GM23338 (cell line): Measurements from ENCODE around the gene LRRC37B. TPM values are rescaled to one million over a fixed set of nuclear protein-coding genes. Genes with fewer than 3 reads are reported as not detected.

ENCODE experiments used
- ATAC-seq: fragments of 200-7000 bp; cut with Tn5 transposase; 3 replicates; pipeline ENCODE4 v1.9.1; 2020
- DNase-seq: peaks from one replicate; pipeline ENCODE4 v3.0.0-alpha.2; 2015; ENCODE audit warnings: low spot score
- H2AFZ ChIP-seq: fragments of 200-600 bp; sonication (generic); 2 replicates; pipeline ENCODE4 v1.8.0; 2016; ENCODE audit warnings: antibody characterized with exemption, mild to moderate bottlenecking, moderate library complexity
- H3F3A ChIP-seq: fragments of 200-600 bp; sonication (generic); replicated peaks from 2 replicates; pipeline ENCODE4 v1.8.0; 2017; ENCODE audit warnings: antibody characterized with exemption, mixed run types, low read depth
- H3K27ac ChIP-seq: fragments of 200-600 bp; sonication (generic); 2 replicates; pipeline ENCODE4 v1.6.1; 2016; ENCODE audit warnings: low read depth
- H3K27me3 ChIP-seq: fragments of 200-600 bp; sonication (generic); 2 replicates; pipeline ENCODE4 v1.8.0; 2016; ENCODE audit warnings: mild to moderate bottlenecking, mixed run types, moderate library complexity; ENCODE audit not compliant: insufficient read depth
- H3K36me3 ChIP-seq: fragments of 200-600 bp; sonication (generic); 2 replicates; pipeline ENCODE4 v1.8.0; 2016; ENCODE audit warnings: mild to moderate bottlenecking; ENCODE audit not compliant: insufficient read depth
- H3K4me1 ChIP-seq: fragments of 200-600 bp; sonication (generic); 2 replicates; pipeline ENCODE4 v1.8.0; 2016; ENCODE audit warnings: mild to moderate bottlenecking, moderate library complexity; ENCODE audit not compliant: insufficient read depth
- H3K4me2 ChIP-seq: fragments of 200-600 bp; sonication (generic); 2 replicates; pipeline ENCODE4 v1.7.1; 2017; ENCODE audit warnings: mixed run types
- H3K4me3 ChIP-seq: fragments of 200-600 bp; sonication (generic); 2 replicates; pipeline ENCODE4 v1.6.1; 2016; ENCODE audit warnings: mixed run types
- H3K79me2 ChIP-seq: fragments of 200-600 bp; sonication (generic); replicated peaks from 2 replicates; pipeline ENCODE4 v1.8.0; 2017; ENCODE audit warnings: mild to moderate bottlenecking; ENCODE audit not compliant: insufficient read depth
- H3K9me2 ChIP-seq: fragments of 200-600 bp; sonication (generic); 2 replicates; pipeline ENCODE4 v1.8.0; 2017; ENCODE audit not compliant: insufficient read depth
- H4K20me1 ChIP-seq: fragments of 200-600 bp; sonication (generic); replicated peaks from 2 replicates; pipeline ENCODE4 v1.8.0; 2017; ENCODE audit warnings: mild to moderate bottlenecking; ENCODE audit not compliant: insufficient read depth
- H3K27ac Mint-ChIP-seq: 2 replicates; pipeline ENCODE4 v1.8.0; 2020; ENCODE audit warnings: inconsistent platforms, mild to moderate bottlenecking, moderate library complexity, mixed read lengths
- H3K27me3 Mint-ChIP-seq: 3 replicates; pipeline ENCODE4 v1.8.0; 2022; ENCODE audit warnings: low read depth, mild to moderate bottlenecking, moderate library complexity, mixed read lengths, inconsistent platforms; ENCODE audit not compliant: insufficient read depth, poor library complexity
- H3K36me3 Mint-ChIP-seq: 3 replicates; pipeline ENCODE4 v1.8.0; 2021; ENCODE audit warnings: low read depth, mild to moderate bottlenecking, inconsistent platforms, moderate library complexity, mixed read lengths
- H3K4me1 Mint-ChIP-seq: 3 replicates; pipeline ENCODE4 v1.8.0; 2020; ENCODE audit warnings: mild to moderate bottlenecking, inconsistent platforms, mixed read lengths
- H3K4me3 Mint-ChIP-seq: 3 replicates; pipeline ENCODE4 v1.8.0; 2021; ENCODE audit warnings: moderate library complexity, mild to moderate bottlenecking, inconsistent platforms, mixed read lengths
- H3K9me3 Mint-ChIP-seq: 3 replicates; pipeline ENCODE4 v1.8.0; 2020; ENCODE audit warnings: moderate library complexity, mild to moderate bottlenecking, inconsistent platforms, mixed read lengths
- CREB1 ChIP-seq: fragments of 250-450 bp; sonication (Bioruptor Pico); IDR thresholded peaks from 2 replicates; pipeline ENCODE4 v1.5.0; 2020; ENCODE audit warnings: low read depth, mild to moderate bottlenecking, moderate library complexity
- EZH2 ChIP-seq: fragments of 200-600 bp; sonication (generic); IDR thresholded peaks from one replicate; pipeline ENCODE4 v1.8.0; 2017; ENCODE audit warnings: antibody characterized with exemption, mild to moderate bottlenecking, low read depth; ENCODE audit not compliant: unreplicated experiment
- EZH2phosphoT487 ChIP-seq: fragments of 200-600 bp; sonication (generic); IDR thresholded peaks from one replicate; pipeline ENCODE4 v1.8.1; 2018; ENCODE audit warnings: antibody characterized with exemption; ENCODE audit not compliant: unreplicated experiment
- JUNB ChIP-seq: IDR thresholded peaks from one replicate; pipeline ENCODE4 v1.6.1; 2016; ENCODE audit warnings: antibody characterized with exemption; ENCODE audit not compliant: unreplicated experiment
- NANOG ChIP-seq: IDR thresholded peaks from 2 replicates; pipeline ENCODE4 v1.6.1; 2016; ENCODE audit warnings: antibody characterized with exemption, borderline replicate concordance
- POLR2AphosphoS5 ChIP-seq: IDR thresholded peaks from 2 replicates; pipeline ENCODE4 v1.6.1; 2016; ENCODE audit warnings: antibody characterized with exemption, low read depth
- STAT1 ChIP-seq: IDR thresholded peaks from one replicate; pipeline ENCODE4 v1.6.1; 2016; ENCODE audit warnings: antibody characterized with exemption; ENCODE audit not compliant: unreplicated experiment
- ZNF114 ChIP-seq: fragments of 250-450 bp; sonication (Bioruptor Pico); IDR thresholded peaks from 2 replicates; pipeline ENCODE4 v1.5.0; 2020; ENCODE audit warnings: mild to moderate bottlenecking, moderate library complexity
- ZNF331 ChIP-seq: fragments of 250-450 bp; sonication (Bioruptor Pico); IDR thresholded peaks from 2 replicates; pipeline ENCODE4 v1.5.0; 2020; ENCODE audit warnings: low read depth, mild to moderate bottlenecking, moderate library complexity
- polyA plus RNA-seq: library from polyadenylated mRNA; unstranded; fragments of >200 nt; fragmentation: Nextera tagmentation; extraction: Ambion mirVana; gene quantifications from 2 replicates; pipeline ENCODE4 v1.2.1, GENCODE V29; 2016
- total RNA-seq: library from RNA; depleted of rRNA; stranded (reverse); fragments of >200 nt; shearing (Covaris generic); gene quantifications from 2 replicates; pipeline ENCODE4 v1.2.3, GENCODE V29; 2014
- TF ChIP-seq, protein P1 (sequence below): IDR thresholded peaks from one replicate; pipeline ENCODE4 v1.6.1; 2018; ENCODE audit warnings: antibody characterized with exemption; ENCODE audit not compliant: unreplicated experiment
- TF ChIP-seq, protein P2 (sequence below): fragments of 250-450 bp; sonication (Bioruptor Pico); IDR thresholded peaks from 2 replicates; pipeline ENCODE4 v1.5.0; 2020; ENCODE audit warnings: mild to moderate bottlenecking, moderate library complexity
- TF ChIP-seq, protein P3 (sequence below): IDR thresholded peaks from 2 replicates; pipeline ENCODE4 v1.6.1; 2016; ENCODE audit warnings: antibody characterized with exemption
- TF ChIP-seq, protein P4 (sequence below), 2 experiments: fragments of 200-600 bp in 1 of 2; sonication (generic) in 1 of 2; conservative IDR thresholded peaks; 2 replicates each; pipeline versions ENCODE4 v1.5.1 to v1.6.1; 2016 to 2017; ENCODE audit warnings: antibody characterized with exemption in 2 of 2, low read depth in 2 of 2, mild to moderate bottlenecking in 2 of 2, moderate library complexity in 1 of 2

LRRC37B gene
- total and polyA plus RNA-seq, 2 experiments from 2014 or later, result 21.4 to 24.3 TPM

DNA sequence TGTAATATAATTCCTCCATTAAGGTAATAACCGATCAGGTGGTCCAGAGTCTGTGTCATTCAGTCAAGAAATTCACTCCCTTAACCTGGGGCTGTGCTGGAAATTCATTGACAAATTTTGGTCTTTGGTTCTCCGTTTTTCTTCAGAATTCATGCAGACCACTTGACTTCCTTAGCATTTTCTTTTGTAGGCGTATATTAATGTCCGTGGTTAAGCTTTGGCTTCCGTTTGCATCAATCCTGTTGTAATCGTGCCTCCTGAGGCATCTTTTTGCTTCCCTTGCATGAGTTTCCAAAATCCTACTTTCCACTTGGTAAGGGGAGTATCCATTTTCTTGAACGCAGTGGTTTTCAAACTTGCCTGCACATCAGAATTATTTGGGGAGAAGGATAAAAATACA is 9.0 kb downstream of the LRRC37B start:
- peaks cover 74% of the 10 kb centered on the region for H3K79me2 ChIP-seq
- H3K9me2 ChIP-seq, result no peaks in the 10 kb centered on the region

More for the DNA sequence above, 9.0 kb downstream of the LRRC37B start:
- Histone ChIP-seq H3K36me3 (no peaks in the 10 kb centered on the region), H3K4me1 (peaks cover 4% of the 10 kb centered on the region), H3K4me3 (no peak overlapping the region), H3K27me3 (no peaks in the 10 kb centered on the region), H4K20me1 (peaks cover 25% of the 10 kb centered on the region), H3F3A (no peaks in the 10 kb centered on the region), H3K4me2 (no peak overlapping the region), H2AFZ (no peak overlapping the region), H3K27ac (peak overlapping the region; percentile 52; the same call in 1 of the 2 replicates)
- DNase-seq, result no peak
- Mint-ChIP-seq H3K4me1 (peaks cover 2% of the 10 kb centered on the region; the same call in 2 of the 3 replicates), H3K27ac (0 out of 2 replicates have a peak overlapping the region, but pooled peaks have one; percentile 1), H3K9me3 (no peaks in the 10 kb centered on the region), H3K27me3 (no peaks in the 10 kb centered on the region), H3K36me3 (peaks cover 10% of the 10 kb centered on the region), H3K4me3 (no peak overlapping the region)
- ATAC-seq, result no peak
- TF ChIP-seq, protein P1, sequence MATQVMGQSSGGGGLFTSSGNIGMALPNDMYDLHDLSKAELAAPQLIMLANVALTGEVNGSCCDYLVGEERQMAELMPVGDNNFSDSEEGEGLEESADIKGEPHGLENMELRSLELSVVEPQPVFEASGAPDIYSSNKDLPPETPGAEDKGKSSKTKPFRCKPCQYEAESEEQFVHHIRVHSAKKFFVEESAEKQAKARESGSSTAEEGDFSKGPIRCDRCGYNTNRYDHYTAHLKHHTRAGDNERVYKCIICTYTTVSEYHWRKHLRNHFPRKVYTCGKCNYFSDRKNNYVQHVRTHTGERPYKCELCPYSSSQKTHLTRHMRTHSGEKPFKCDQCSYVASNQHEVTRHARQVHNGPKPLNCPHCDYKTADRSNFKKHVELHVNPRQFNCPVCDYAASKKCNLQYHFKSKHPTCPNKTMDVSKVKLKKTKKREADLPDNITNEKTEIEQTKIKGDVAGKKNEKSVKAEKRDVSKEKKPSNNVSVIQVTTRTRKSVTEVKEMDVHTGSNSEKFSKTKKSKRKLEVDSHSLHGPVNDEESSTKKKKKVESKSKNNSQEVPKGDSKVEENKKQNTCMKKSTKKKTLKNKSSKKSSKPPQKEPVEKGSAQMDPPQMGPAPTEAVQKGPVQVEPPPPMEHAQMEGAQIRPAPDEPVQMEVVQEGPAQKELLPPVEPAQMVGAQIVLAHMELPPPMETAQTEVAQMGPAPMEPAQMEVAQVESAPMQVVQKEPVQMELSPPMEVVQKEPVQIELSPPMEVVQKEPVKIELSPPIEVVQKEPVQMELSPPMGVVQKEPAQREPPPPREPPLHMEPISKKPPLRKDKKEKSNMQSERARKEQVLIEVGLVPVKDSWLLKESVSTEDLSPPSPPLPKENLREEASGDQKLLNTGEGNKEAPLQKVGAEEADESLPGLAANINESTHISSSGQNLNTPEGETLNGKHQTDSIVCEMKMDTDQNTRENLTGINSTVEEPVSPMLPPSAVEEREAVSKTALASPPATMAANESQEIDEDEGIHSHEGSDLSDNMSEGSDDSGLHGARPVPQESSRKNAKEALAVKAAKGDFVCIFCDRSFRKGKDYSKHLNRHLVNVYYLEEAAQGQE, result no peak
- TF ChIP-seq, protein P2, sequence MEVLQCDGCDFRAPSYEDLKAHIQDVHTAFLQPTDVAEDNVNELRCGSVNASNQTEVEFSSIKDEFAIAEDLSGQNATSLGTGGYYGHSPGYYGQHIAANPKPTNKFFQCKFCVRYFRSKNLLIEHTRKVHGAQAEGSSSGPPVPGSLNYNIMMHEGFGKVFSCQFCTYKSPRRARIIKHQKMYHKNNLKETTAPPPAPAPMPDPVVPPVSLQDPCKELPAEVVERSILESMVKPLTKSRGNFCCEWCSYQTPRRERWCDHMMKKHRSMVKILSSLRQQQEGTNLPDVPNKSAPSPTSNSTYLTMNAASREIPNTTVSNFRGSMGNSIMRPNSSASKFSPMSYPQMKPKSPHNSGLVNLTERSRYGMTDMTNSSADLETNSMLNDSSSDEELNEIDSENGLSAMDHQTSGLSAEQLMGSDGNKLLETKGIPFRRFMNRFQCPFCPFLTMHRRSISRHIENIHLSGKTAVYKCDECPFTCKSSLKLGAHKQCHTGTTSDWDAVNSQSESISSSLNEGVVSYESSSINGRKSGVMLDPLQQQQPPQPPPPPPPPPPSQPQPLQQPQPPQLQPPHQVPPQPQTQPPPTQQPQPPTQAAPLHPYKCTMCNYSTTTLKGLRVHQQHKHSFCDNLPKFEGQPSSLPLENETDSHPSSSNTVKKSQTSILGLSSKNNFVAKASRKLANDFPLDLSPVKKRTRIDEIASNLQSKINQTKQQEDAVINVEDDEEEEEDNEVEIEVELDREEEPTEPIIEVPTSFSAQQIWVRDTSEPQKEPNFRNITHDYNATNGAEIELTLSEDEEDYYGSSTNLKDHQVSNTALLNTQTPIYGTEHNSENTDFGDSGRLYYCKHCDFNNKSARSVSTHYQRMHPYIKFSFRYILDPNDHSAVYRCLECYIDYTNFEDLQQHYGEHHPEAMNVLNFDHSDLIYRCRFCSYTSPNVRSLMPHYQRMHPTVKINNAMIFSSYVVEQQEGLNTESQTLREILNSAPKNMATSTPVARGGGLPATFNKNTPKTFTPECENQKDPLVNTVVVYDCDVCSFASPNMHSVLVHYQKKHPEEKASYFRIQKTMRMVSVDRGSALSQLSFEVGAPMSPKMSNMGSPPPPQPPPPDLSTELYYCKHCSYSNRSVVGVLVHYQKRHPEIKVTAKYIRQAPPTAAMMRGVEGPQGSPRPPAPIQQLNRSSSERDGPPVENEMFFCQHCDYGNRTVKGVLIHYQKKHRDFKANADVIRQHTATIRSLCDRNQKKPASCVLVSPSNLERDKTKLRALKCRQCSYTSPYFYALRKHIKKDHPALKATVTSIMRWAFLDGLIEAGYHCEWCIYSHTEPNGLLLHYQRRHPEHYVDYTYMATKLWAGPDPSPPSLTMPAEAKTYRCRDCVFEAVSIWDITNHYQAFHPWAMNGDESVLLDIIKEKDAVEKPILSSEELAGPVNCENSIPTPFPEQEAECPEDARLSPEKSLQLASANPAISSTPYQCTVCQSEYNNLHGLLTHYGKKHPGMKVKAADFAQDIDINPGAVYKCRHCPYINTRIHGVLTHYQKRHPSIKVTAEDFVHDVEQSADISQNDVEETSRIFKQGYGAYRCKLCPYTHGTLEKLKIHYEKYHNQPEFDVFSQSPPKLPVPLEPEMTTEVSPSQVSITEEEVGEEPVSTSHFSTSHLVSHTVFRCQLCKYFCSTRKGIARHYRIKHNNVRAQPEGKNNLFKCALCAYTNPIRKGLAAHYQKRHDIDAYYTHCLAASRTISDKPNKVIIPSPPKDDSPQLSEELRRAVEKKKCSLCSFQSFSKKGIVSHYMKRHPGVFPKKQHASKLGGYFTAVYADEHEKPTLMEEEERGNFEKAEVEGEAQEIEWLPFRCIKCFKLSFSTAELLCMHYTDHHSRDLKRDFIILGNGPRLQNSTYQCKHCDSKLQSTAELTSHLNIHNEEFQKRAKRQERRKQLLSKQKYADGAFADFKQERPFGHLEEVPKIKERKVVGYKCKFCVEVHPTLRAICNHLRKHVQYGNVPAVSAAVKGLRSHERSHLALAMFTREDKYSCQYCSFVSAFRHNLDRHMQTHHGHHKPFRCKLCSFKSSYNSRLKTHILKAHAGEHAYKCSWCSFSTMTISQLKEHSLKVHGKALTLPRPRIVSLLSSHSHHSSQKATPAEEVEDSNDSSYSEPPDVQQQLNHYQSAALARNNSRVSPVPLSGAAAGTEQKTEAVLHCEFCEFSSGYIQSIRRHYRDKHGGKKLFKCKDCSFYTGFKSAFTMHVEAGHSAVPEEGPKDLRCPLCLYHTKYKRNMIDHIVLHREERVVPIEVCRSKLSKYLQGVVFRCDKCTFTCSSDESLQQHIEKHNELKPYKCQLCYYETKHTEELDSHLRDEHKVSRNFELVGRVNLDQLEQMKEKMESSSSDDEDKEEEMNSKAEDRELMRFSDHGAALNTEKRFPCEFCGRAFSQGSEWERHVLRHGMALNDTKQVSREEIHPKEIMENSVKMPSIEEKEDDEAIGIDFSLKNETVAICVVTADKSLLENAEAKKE (CRISPR knock-in tag), result no peak
- TF ChIP-seq STAT1 (no peak), JUNB (no peak), CREB1 (CRISPR knock-in tag) (no peak), EZH2 (no peak), EZH2phosphoT487 (no peak), ZNF114 (CRISPR knock-in tag) (no peak), NANOG (no peak), ZNF331 (no peak), POLR2AphosphoS5 (no peak)
- TF ChIP-seq, protein P3, sequence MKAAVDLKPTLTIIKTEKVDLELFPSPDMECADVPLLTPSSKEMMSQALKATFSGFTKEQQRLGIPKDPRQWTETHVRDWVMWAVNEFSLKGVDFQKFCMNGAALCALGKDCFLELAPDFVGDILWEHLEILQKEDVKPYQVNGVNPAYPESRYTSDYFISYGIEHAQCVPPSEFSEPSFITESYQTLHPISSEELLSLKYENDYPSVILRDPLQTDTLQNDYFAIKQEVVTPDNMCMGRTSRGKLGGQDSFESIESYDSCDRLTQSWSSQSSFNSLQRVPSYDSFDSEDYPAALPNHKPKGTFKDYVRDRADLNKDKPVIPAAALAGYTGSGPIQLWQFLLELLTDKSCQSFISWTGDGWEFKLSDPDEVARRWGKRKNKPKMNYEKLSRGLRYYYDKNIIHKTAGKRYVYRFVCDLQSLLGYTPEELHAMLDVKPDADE, result no peak
- TF ChIP-seq, protein P4, sequence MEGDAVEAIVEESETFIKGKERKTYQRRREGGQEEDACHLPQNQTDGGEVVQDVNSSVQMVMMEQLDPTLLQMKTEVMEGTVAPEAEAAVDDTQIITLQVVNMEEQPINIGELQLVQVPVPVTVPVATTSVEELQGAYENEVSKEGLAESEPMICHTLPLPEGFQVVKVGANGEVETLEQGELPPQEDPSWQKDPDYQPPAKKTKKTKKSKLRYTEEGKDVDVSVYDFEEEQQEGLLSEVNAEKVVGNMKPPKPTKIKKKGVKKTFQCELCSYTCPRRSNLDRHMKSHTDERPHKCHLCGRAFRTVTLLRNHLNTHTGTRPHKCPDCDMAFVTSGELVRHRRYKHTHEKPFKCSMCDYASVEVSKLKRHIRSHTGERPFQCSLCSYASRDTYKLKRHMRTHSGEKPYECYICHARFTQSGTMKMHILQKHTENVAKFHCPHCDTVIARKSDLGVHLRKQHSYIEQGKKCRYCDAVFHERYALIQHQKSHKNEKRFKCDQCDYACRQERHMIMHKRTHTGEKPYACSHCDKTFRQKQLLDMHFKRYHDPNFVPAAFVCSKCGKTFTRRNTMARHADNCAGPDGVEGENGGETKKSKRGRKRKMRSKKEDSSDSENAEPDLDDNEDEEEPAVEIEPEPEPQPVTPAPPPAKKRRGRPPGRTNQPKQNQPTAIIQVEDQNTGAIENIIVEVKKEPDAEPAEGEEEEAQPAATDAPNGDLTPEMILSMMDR (conservative IDR thresholded peaks at IDR 0.05; ENCODE audit: low read depth in 2 of 2), result no peak
